B cell (primary cell): ENCODE results near the gene SLC22A15.

Experiments used
- EZH2 ChIP-seq: IDR thresholded peaks from 2 replicates; pipeline ENCODE4 v1.6.1; 2012; ENCODE audit warnings: borderline replicate concordance, low read depth, mild to moderate bottlenecking, moderate library complexity, low read length; ENCODE audit not compliant: insufficient read depth, poor library complexity, severe bottlenecking
- TF ChIP-seq, protein P1 (sequence below): fragments of 200-600 bp; IDR thresholded peaks from one replicate; pipeline ENCODE4 v1.8.0; 2022; ENCODE audit warnings: antibody characterized with exemption, mild to moderate bottlenecking

DNA sequence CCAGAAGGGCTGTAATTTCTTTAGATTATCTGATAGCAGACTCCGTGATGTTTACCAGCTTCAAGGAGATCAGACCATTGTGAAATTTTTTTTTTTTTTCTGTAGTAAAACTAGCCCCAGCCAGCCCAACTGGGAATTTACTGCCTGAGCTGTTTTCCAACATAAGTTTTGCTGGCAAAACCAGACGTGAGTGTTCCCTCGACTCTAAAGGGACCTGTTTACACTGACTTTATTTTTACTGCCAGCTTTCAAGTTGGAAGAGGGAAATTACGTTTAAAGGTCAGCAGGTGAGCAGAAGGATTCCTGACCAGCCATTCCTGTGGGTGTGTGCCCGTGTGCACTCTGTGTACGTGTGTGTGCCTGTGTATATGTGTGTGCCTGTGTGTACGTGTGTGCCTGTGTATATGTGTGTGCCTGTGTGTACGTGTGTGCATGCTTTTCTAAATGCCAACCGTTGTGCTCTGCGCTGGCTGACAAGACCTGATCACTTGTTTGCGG lies 135.3 kb downstream of the SLC22A15 start:
- TF ChIP-seq, protein P1, sequence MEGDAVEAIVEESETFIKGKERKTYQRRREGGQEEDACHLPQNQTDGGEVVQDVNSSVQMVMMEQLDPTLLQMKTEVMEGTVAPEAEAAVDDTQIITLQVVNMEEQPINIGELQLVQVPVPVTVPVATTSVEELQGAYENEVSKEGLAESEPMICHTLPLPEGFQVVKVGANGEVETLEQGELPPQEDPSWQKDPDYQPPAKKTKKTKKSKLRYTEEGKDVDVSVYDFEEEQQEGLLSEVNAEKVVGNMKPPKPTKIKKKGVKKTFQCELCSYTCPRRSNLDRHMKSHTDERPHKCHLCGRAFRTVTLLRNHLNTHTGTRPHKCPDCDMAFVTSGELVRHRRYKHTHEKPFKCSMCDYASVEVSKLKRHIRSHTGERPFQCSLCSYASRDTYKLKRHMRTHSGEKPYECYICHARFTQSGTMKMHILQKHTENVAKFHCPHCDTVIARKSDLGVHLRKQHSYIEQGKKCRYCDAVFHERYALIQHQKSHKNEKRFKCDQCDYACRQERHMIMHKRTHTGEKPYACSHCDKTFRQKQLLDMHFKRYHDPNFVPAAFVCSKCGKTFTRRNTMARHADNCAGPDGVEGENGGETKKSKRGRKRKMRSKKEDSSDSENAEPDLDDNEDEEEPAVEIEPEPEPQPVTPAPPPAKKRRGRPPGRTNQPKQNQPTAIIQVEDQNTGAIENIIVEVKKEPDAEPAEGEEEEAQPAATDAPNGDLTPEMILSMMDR = no peak
- no peak for TF ChIP-seq EZH2
